ENCODE results near the gene PHKA2.
"Not testable (repeated sequence)": the region's sequence is repeated elsewhere in the genome, so short reads cannot be mapped to it uniquely, and the experiment has no call there.

PHKA2 gene

DNA sequence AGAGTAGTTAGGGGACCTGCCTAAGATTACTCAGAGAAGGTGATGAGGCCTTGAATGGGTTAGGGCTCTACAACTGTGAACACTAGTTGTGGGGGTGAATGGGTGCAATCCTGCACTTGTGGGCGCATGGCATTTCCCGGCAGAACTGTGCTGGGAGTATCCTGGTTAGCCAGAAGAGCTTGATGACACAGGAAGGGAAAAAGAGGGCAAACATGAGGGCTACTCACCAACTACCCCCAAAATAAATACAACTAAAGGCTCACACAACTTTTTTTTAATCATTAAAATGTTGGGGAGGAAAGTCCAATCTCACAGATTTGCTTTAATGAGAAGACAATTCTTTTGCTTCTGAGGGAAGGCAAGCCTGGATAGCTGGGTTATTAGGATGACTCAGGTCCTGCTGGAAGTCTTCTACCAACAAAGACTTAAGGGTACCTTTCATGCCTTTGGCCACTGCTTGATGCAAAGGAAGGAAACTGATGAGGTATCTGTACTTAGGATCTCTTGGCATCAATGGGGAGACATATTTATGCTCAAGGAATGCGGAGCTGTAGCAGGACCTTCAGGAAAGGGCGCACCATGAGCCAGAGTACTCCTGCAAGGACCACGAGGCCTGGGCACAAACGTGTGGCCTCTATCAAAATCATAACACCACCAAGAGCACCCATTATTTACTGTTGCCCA, 2.6 kb downstream of the PHKA2 start:
- Histone ChIP-seq H3K27me3 (replicated peaks) (no peaks in the 10 kb centered on the region), H3K4me3 (ENCODE audit: low read depth, low read length) (no peak overlapping the region), H3K36me3 (replicated peaks) (no peaks in the 10 kb centered on the region), H3K27ac (no peak overlapping the region)
- in situ Hi-C loops (cut with HindIII; ENCODE audit: low pct_ligation_motif_present, low sequenced_read_pairs): no loop called here
- no peak for DNase-seq
- TF ChIP-seq, protein P1, sequence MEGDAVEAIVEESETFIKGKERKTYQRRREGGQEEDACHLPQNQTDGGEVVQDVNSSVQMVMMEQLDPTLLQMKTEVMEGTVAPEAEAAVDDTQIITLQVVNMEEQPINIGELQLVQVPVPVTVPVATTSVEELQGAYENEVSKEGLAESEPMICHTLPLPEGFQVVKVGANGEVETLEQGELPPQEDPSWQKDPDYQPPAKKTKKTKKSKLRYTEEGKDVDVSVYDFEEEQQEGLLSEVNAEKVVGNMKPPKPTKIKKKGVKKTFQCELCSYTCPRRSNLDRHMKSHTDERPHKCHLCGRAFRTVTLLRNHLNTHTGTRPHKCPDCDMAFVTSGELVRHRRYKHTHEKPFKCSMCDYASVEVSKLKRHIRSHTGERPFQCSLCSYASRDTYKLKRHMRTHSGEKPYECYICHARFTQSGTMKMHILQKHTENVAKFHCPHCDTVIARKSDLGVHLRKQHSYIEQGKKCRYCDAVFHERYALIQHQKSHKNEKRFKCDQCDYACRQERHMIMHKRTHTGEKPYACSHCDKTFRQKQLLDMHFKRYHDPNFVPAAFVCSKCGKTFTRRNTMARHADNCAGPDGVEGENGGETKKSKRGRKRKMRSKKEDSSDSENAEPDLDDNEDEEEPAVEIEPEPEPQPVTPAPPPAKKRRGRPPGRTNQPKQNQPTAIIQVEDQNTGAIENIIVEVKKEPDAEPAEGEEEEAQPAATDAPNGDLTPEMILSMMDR (IDR thresholded peaks at IDR 0.05; ENCODE audit: low read depth, low read length, missing control alignments): no peak

DNA sequence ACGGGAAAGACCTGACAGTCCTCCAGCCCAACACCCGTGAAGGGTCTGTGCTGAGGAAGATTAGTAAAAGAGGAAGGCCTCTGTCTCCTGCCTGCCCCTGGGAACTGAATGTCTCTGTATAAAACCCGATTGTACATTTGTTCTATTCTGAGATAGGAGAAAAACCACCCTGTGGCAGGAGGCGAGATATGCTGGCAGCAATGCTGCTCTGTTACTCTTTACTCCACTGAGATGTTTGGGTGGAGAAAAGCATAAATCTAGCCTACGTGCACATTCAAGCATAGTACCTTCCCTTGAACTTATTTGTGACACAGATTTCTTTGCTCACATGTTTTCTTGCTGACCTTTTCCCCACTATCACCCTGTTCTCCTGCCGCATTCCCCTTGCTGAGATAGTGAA, 3.7 kb downstream of the PHKA2 start:
- H3K27ac ChIP-seq; in situ Hi-C loops (cut with HindIII; ENCODE audit: low pct_ligation_motif_present, low sequenced_read_pairs); H3K27me3 ChIP-seq (replicated peaks); H3K4me3 ChIP-seq (ENCODE audit: low read depth, low read length); DNase-seq; H3K36me3 ChIP-seq (replicated peaks): not testable (repeated sequence)

DNA sequence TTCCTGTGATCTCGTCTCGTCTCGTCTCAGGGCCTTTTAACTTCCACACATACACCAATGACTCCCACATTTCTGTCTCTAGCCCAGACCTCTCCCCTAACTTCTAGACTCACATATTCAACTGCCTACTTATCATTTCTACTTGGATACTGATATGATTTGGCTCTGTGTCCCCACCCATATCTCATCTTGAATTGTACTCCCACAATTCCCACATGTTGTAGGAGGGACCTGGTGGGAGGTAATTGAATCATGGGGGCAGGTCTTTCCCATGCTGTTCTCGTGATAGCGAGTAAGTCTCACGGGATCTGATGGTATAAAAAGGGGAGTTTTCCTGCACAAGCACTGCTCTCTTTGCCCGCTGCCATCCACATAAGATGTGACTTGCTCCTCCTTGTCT, 8.9 kb downstream of the PHKA2 start:
- no peaks in the 10 kb centered on the region for H3K27me3 ChIP-seq (replicated peaks)
- H3K4me3 ChIP-seq (ENCODE audit: low read depth, low read length): no peak overlapping the region
- no peaks in the 10 kb centered on the region for H3K36me3 ChIP-seq (replicated peaks)
- DNase-seq: no peak
- in situ Hi-C loops (cut with HindIII; ENCODE audit: low pct_ligation_motif_present, low sequenced_read_pairs): no loop called here
- no peak overlapping the region for H3K27ac ChIP-seq
- TF ChIP-seq, protein P1 (IDR thresholded peaks at IDR 0.05; ENCODE audit: low read depth, low read length, missing control alignments): no peak

DNA sequence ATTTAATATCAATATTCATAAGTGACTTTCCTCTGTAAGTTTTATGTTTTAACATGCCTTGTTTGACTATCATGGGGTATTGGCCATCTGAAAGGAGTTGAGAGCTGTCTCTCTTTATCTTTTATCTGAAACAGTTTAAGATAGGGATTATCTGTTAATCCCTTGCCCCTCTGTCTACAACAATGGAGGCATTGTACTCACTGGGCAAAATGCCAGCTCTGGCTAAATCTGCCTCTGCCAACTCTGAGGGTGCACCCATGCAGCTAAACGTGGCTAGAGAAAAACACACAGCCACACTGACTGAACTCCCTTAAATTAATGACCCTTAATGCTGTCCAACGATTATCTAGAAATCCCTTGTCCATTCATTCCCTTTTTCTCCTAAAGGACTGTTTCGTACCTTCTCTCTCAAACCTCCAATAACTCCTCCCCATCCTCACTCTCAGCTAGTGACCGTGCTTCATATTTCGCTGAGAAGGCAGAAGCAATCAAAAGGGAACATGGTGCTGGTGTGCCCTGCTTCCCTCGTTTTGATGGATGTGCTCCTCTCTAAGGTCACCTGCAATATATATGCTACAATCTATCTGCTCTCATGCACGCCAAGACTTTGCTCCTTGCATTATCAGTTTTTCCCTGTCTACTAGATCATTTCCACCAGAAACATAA, 10.3 kb downstream of the PHKA2 start:
- TF ChIP-seq, protein P1 (IDR thresholded peaks at IDR 0.05; ENCODE audit: low read depth, low read length, missing control alignments): no peak
- Histone ChIP-seq H3K36me3 (replicated peaks) (no peaks in the 10 kb centered on the region), H3K27ac (no peak overlapping the region), H3K27me3 (replicated peaks) (no peaks in the 10 kb centered on the region), H3K4me3 (ENCODE audit: low read depth, low read length) (no peak overlapping the region)
- in situ Hi-C loops (cut with HindIII; ENCODE audit: low pct_ligation_motif_present, low sequenced_read_pairs): no loop called here
- DNase-seq: no peak

DNA sequence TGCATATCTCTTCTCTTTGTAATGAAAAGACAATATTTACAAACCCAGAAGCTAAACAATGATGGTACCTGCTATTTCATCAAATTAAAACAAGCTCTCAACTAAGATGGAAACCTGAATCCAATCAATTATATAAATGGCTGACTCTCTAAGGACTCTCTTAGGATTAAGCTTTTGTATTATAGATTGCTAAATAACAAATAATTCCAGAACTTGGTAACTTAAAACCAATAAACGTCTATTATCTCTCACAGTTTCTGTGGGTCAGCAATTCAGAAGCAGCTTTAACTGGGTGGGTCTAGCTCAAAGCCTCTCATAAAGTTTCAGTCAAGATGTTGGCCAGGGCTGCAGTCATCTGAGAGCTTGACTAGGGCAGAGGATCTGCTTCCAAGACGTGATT, 12.4 kb downstream of the PHKA2 start:
- H3K27me3 ChIP-seq (replicated peaks): no peaks in the 10 kb centered on the region
- DNase-seq: no peak
- H3K27ac ChIP-seq: no peak overlapping the region
- no peaks in the 10 kb centered on the region for H3K36me3 ChIP-seq (replicated peaks)
- no peak overlapping the region for H3K4me3 ChIP-seq (ENCODE audit: low read depth, low read length)
- in situ Hi-C loops (cut with HindIII; ENCODE audit: low pct_ligation_motif_present, low sequenced_read_pairs): no loop called here
- TF ChIP-seq, protein P1 (IDR thresholded peaks at IDR 0.05; ENCODE audit: low read depth, low read length, missing control alignments): no peak

DNA sequence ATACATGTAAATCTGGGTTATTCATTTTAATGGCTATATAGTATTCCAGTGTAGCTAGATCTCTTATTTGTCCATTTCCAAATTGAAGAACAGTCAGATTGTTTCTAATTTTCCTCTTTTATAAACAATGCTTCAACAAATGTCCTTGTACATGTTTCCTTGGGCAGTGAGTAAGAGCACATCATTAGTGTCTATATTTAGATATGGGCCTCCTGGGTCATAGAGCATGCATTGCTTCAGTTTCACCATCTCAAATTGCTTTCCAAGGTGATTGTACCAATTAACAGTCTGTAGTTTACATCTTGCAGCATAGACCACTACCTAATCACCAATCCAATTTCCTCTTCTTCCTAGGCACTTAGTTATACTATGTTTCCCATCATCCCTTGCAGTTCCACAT, 13.4 kb downstream of the PHKA2 start:
- no peak overlapping the region for H3K27ac ChIP-seq
- no peak for DNase-seq
- H3K27me3 ChIP-seq (replicated peaks): no peaks in the 10 kb centered on the region
- in situ Hi-C loops (cut with HindIII; ENCODE audit: low pct_ligation_motif_present, low sequenced_read_pairs): no loop called here
- no peak overlapping the region for H3K4me3 ChIP-seq (ENCODE audit: low read depth, low read length)
- TF ChIP-seq, protein P1 (IDR thresholded peaks at IDR 0.05; ENCODE audit: low read depth, low read length, missing control alignments): no peak
- no peaks in the 10 kb centered on the region for H3K36me3 ChIP-seq (replicated peaks)
